ENCODE data around the gene TMEM250. TPM values are rescaled to one million over a fixed set of nuclear protein-coding genes. Genes with fewer than 3 reads are reported as not detected.

The TMEM250 gene
- total and polyA plus RNA-seq, 7 donors = 23.7 to 48.4 (median 30.0) TPM

GRCh38 chr9:136159851-136160250 lies 41.2 kb upstream of the TMEM250 start:
- H3K27ac ChIP-seq = no peak overlapping the region
- 84 to 90% methylated on average over 16 of the region's 16 CpGs for WGBS, 2 donors
- H3K4me1 ChIP-seq = no peaks in the 10 kb centered on the region
- no peak for DNase-seq
- peaks cover 2 to 48% (median 25%) of the 10 kb centered on the region in 3 donors for H3K27me3 ChIP-seq
- no peaks in the 10 kb centered on the region for H3K36me3 ChIP-seq
- TF ChIP-seq EP300 (IDR thresholded peaks at IDR 0.05) (no peak), POLR2A (IDR thresholded peaks at IDR 0.05) (no peak), CTCF (IDR thresholded peaks at IDR 0.05) (no peak), POLR2AphosphoS5 (IDR thresholded peaks at IDR 0.05) (no peak)
- no peak overlapping the region for H3K4me3 ChIP-seq
- H3K9me3 ChIP-seq = no peaks in the 10 kb centered on the region
- intact Hi-C loops (cut with DNase I) = no loop called here

- TF ChIP-seq EP300 (IDR thresholded peaks at IDR 0.05) = no peak
- TF ChIP-seq POLR2AphosphoS5 (IDR thresholded peaks at IDR 0.05) = no peak
- TF ChIP-seq POLR2A (IDR thresholded peaks at IDR 0.05) = no peak
- no peak for TF ChIP-seq CTCF (IDR thresholded peaks at IDR 0.05)
- WGBS, 2 donors = 65 to 68% methylated on average over 20 of the region's 20 CpGs
- H3K4me1 ChIP-seq = no peaks in the 10 kb centered on the region
- H3K36me3 ChIP-seq = no peaks in the 10 kb centered on the region
- DNase-seq = no peak
- H3K27ac ChIP-seq = no peak overlapping the region
- H3K4me3 ChIP-seq = no peak overlapping the region
- intact Hi-C loops (cut with DNase I) = no loop called here
- no peaks in the 10 kb centered on the region for H3K9me3 ChIP-seq
- H3K27me3 ChIP-seq = peaks cover 4 to 52% (median 25%) of the 10 kb centered on the region in 3 donors
Observed at GRCh38 chr9:136157477-136158265, 39.0 kb upstream of the TMEM250 start.

GRCh38 chr9:136156209-136157120 lies 37.8 kb upstream of the TMEM250 start:
- no peaks in the 10 kb centered on the region for H3K9me3 ChIP-seq
- no peaks in the 10 kb centered on the region for H3K4me1 ChIP-seq
- no peaks in the 10 kb centered on the region for H3K36me3 ChIP-seq
- H3K4me3 ChIP-seq = no peak overlapping the region
- 48 to 63% methylated on average over 42 of the region's 42 CpGs for WGBS, 2 donors
- peaks cover 4 to 46% (median 25%) of the 10 kb centered on the region in 3 donors for H3K27me3 ChIP-seq
- TF ChIP-seq POLR2A (IDR thresholded peaks at IDR 0.05) (no peak), EP300 (IDR thresholded peaks at IDR 0.05) (no peak), CTCF (IDR thresholded peaks at IDR 0.05) (no peak), POLR2AphosphoS5 (IDR thresholded peaks at IDR 0.05) (no peak)
- DNase-seq = no peak
- intact Hi-C loops (cut with DNase I) = no loop called here
- H3K27ac ChIP-seq = no peak overlapping the region

- peaks cover 4 to 46% (median 25%) of the 10 kb centered on the region in 3 donors for H3K27me3 ChIP-seq
- no peak overlapping the region for H3K4me3 ChIP-seq
- intact Hi-C loops (cut with DNase I) = no loop called here
- no peaks in the 10 kb centered on the region for H3K36me3 ChIP-seq
- H3K9me3 ChIP-seq = no peaks in the 10 kb centered on the region
- DNase-seq = no peak
- TF ChIP-seq POLR2AphosphoS5 (IDR thresholded peaks at IDR 0.05) (no peak), CTCF (IDR thresholded peaks at IDR 0.05) (no peak), EP300 (IDR thresholded peaks at IDR 0.05) (no peak), POLR2A (IDR thresholded peaks at IDR 0.05) (no peak)
- H3K27ac ChIP-seq = no peak overlapping the region
- H3K4me1 ChIP-seq = no peaks in the 10 kb centered on the region
- 54 to 83% methylated on average over 17 of the region's 17 CpGs for WGBS, 2 donors
Observed at GRCh38 chr9:136155576-136155975, 36.9 kb upstream of the TMEM250 start.

Data from sigmoid colon (tissue), 7 donors.